Limb (tissue), 2 donors: ENCODE data around the gene ANKRD22.

Experiments used
- DNase-seq, 2 donors: peaks; one replicate each; pipeline ENCODE4 v3.0.0-alpha.2; 2016; ENCODE audit errors: extremely low spot score in 2 of 2

ANKRD22 gene

DNA sequence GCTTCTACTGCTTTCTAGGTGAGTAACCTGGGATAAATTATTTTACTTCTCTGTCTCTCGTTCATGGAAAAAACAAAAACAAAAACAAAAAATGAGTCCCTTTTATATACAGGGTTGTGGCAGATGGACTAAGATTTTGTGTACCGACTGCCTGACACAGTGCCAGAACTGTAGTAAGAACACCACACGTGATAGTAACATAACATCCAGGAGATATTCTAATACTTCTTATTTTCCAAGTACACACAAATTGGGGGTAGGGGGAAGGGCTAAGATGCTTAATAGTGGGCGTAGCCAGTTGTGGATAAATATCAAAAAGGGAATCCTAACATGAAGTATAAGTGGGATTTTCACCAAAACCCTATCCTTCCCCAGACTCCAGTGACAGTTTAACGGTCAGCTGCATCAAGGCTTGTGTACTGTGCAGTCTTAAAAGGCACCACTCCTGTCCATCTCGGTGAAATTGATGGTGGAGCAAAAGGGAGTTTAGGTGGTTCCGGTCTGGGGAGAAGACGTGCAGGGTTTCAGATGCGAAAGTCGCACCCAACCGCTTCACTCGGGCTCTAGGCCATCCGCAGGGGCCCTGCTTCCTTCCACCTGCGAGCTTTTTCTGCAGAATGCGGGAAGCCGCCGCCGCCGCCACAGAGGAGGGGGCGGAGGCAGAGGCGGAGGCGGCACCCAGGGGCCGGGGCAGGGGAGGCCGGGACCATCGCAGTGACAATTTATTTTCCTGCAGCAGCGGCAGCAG, 28.1 kb upstream of the ANKRD22 start, which contains the start of gene STAMBPL1:
TSS of gene STAMBPL1 (plus strand) at position 712 of the 748 bp plus-strand sequence. CDS start 21,464 bp downstream, outside the sequence.
- no peak for DNase-seq

GRCh38 chr10:88877298-88877697, 25.7 kb upstream of the ANKRD22 start:
- DNase-seq: no peak

GRCh38 chr10:88875081-88875480, 23.4 kb upstream of the ANKRD22 start:
- no peak for DNase-seq

DNA sequence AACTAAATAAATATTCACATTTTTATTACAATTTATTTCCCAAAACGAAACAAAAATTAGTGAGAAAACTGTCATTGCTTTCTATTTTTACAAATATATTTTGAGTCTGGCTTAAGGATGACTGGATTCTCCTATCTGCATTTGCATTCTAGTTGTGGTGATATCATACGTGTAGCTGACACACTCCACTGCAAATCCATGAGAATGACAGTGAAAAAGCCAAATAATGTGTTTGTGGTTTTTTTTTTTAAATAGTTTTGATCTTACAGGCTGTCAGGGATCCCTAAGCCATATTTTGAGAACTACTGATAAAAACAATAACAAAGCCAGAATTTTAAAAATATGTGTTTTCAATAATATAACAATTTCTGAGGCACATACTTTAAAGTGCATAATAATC, 22.6 kb upstream of the ANKRD22 start:
- DNase-seq: no peak

DNA sequence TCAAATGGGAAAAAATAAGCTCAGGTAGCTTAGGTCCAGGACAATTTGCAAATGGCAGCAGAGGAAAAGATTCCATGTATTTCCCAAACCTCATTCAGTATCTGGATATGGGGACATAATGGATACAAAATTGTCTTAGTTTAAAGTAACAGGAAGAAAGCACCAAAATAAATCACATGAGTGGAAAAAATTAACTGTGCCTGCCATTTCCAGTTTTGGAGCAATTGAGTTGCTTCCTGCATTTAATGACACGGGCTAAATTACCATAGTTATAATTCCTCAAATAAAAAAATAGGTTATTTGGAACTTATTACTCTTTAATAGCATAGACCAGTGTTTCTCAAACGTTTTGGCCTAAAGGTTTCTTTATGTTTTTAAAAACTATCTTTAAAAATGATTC, 22.1 kb upstream of the ANKRD22 start:
- DNase-seq: no peak

DNA sequence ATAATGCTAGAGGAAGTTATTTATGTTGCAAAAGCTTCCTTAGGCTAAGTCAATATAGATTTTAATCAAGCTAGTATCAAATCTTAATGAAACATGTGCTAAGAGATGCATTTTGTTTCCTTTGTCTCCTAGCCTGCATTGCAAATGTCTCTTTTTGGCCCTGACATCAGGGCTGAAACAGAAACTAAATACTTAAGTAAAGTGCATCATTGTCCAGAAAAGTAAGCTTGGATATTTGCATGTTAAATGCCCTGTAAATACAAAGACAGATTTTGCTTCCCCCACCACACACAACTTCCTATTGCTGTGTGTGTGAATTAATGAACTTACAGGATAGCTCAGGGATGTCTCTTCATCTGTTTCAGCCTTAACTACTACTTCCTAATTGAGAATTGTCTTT, 18.4 kb upstream of the ANKRD22 start:
- DNase-seq: no peak

- no peak for DNase-seq
Observed at GRCh38 chr10:88866454-88866853, 14.8 kb upstream of the ANKRD22 start.

GRCh38 chr10:88865281-88865876, 13.7 kb upstream of the ANKRD22 start:
- DNase-seq: no peak

DNA sequence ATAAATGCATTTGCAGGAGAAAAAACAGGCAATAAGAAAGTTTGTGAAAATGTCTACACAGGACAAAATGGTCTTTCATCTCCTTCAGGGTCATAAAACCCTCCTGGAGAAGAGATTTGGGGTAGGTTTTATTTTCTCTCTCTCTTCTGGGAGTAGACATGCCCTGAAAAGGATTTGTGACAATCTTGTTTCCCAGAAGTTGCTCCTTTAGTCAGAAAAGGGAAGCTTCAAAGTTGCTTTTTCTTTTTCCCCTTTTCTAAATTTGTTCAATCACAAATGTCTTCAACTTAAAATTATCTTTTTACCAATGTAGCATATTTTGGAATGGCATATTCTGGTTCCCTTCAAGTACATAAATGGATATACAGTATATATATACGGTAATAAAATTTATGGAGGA, 9.4 kb upstream of the ANKRD22 start:
- DNase-seq: no peak

GRCh38 chr10:88858491-88858890, 6.8 kb upstream of the ANKRD22 start:
- no peak for DNase-seq

GRCh38 chr10:88857831-88858230, 6.2 kb upstream of the ANKRD22 start:
- no peak for DNase-seq

GRCh38 chr10:88854684-88855083, 3.0 kb upstream of the ANKRD22 start:
- DNase-seq: no peak

- no peak for DNase-seq
Observed at GRCh38 chr10:88853155-88853881, 1.7 kb upstream of the ANKRD22 start.

DNA sequence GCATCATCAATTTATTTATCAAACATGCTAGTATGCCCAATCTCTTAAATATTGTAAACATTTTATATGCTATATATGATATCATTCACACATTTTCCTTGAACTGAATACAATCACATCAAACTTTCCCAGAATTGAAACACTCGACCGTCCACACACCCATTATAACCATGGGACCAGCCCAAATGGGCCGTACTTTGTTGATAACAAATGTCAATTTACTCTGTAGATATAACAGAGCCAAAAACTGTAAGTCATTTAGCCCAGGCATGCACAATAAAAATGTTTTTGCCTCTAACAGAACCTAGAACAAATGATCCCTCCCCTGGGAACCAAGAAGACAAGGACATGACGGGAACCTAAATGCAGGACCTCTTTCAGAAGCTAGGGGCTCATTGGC, 683 bp upstream of the ANKRD22 start:
- DNase-seq: no peak

GRCh38 chr10:88850712-88851111, 932 bp downstream of the ANKRD22 start:
- no peak for DNase-seq

- no peak for DNase-seq
Observed at GRCh38 chr10:88849234-88849633, 2.4 kb downstream of the ANKRD22 start.

- no peak for DNase-seq
Observed at GRCh38 chr10:88848499-88848898, 3.1 kb downstream of the ANKRD22 start.

- DNase-seq: no peak
Observed at GRCh38 chr10:88843171-88843570, 8.5 kb downstream of the ANKRD22 start.

DNA sequence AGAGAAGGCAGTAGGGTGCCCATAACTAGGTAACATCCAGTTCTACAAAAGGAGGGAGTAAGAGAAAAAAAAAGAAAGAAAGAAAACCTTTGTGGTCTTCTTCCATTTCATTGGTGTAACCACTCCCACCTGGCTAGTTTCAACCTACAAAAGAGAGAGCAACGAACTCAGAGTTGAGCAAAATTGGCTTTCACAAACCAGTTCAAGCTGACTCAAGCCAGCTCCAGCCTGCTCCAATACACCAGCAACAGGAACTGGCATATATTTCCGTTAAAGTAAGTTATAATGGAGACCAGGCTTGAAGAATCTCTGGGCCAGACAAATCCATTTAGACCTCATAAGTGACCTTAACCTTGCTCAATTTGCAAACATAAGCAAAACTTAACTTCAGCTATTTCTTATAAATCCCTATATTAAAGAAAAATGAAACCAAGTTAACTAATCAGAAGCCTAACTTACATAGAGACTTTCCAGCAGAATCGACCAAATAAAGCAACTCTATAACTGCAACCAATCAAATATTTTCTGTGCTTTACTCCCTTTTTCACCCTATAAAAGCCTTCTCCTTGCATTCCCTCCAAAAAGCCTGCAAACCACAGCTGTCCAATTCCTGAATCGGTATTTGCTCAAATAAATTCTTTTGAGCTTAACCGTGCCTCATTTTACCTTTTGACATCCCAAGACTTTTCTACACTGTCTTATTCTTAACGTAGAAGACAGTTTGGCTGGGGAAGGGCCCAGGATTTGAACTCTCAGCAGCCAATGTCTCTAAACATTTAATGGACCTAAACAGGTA, 10.1 kb downstream of the ANKRD22 start:
- no peak for DNase-seq

DNA sequence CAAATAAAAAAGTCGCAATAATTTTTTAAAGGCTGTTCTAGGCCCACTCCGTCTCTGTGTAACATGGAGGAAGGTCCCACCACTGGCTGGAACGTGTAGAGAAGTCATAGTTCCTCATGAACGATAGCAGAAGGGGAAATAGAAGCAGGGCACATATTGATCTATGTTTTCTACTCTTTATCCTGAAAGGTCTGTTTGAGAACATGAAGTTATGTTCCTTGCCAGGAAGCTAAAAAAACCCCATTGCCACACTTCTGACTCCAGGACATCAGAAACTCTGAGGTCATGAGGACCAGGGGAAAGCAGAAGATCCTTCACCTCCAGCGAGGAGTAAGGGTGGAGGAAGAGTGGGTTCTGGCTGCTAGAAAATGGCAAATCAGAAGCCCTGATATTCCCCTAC, 10.8 kb downstream of the ANKRD22 start:
- no peak for DNase-seq

- no peak for DNase-seq
Observed at GRCh38 chr10:88840104-88840503, 11.5 kb downstream of the ANKRD22 start.
